Diencephalon (tissue), 1 donor: ENCODE results near the gene RTN4RL1. TPM values are rescaled to one million over a fixed set of nuclear protein-coding genes. Genes with fewer than 3 reads are reported as not detected.

Experiments used
- small RNA-seq: library from RNA; depleted of rRNA; stranded (forward); fragments of <200 nt; gene quantifications from one replicate; pipeline ENCODE3, GENCODE V24; 2014
- total RNA-seq: library from RNA; depleted of rRNA; stranded (reverse); fragments of >200 nt; gene quantifications from one replicate; pipeline ENCODE4 v1.2.3, GENCODE V29; 2014

The RTN4RL1 gene, protein sequence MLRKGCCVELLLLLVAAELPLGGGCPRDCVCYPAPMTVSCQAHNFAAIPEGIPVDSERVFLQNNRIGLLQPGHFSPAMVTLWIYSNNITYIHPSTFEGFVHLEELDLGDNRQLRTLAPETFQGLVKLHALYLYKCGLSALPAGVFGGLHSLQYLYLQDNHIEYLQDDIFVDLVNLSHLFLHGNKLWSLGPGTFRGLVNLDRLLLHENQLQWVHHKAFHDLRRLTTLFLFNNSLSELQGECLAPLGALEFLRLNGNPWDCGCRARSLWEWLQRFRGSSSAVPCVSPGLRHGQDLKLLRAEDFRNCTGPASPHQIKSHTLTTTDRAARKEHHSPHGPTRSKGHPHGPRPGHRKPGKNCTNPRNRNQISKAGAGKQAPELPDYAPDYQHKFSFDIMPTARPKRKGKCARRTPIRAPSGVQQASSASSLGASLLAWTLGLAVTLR
- total RNA-seq, result 14.3 TPM

DNA sequence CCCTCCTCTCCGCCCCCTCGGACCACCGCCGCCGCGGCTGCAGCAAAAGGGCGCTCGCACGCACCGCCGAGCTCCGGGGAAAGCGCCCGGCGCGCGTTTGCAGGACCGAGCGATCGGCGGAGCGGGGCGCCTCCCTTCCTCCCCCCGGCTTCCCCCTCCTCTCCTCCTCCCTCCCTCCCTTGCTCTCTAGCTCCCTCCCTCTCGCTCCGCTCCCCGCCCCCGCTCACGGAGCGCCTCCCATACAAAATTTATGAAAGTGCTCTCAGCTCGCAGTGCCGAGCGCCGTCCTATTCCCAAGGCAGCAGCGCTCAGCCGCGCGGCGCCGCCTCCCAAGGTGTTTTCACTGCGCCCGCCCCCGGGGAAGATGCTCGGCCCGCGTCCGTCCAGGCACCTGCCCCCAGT lies at the start of gene RTN4RL1:
RTN4RL1 (minus strand) TSS at position 115 of the 402 bp plus-strand sequence. CDS start 469 bp downstream, outside the sequence.

GRCh38 chr17:2054512-2055291 lies 29.6 kb upstream of the RTN4RL1 start, which contains the start of gene HIC1:
Gene HIC1 (plus strand): TSS chr17:2055103. CDS start chr17:2056691, 1,588 bp downstream.

GRCh38 chr17:2041561-2042389 lies 16.6 kb upstream of the RTN4RL1 start, which contains the start of gene OVCA2:
Gene OVCA2 (plus strand): TSS chr17:2042022. CDS start chr17:2042048, 26 bp downstream.

DNA sequence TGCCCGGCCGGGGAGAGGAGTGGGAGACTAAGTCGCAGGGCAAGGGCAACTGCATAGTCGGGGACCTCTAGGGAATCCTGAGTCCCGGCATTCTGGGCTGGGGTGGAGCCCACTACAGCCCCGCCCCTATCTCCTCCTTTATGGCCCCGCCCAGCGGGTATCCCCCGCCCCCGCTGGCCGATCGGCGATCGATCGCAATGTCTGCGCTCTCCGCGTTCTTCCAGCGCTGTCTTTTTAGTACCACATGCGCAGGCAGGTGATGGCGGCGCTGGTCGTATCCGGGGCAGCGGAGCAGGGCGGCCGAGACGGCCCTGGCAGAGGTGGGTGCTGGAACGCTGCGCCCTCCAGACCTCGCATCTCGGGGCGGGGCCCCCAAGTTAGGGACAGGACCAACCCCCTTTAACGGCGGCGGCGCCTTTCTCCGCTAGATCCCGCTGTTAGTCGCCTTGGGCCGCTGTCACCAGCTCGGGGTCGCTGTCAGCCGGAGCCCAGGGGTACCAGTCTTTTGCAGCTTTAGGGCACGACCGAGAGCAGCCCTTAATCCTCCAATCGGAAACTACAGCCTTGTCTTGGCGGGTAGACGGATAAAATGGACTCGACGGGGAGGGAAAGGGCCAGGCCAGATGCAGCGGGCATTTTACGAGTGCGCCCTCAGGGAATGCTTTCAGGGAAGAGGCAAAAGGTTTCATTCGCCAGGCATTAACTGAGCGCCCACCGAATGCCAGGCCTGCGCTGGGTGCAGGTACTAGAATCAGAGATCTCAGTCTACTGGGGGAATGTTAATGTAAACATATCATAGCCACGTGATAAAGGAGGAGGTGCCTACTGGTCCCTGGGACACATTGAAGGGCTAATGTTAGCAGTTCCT lies 5.0 kb upstream of the RTN4RL1 start, which contains the start of gene DPH1:
DPH1 (plus strand) TSS at position 243 of the 868 bp plus-strand sequence; CDS start at position 260, 17 bp downstream.

Small RNAs within 50 kb of the gene (small RNA-seq; reads per million reads assigned to genes)
- gene AC090617.9, result not detected
- 46.0 reads per million, percentile 96 among the genes with 10 or more reads in this experiment for gene MIR132
- 33.5 reads per million, percentile 95 among the genes with 10 or more reads in this experiment for gene MIR212
- gene OVCA2, result not detected

Other genes with a start within 250 kb of the RTN4RL1 start
- gene SMYD4, start 195.4 kb downstream of the RTN4RL1 start, total RNA-seq, result 13.1 TPM
- gene RPA1, start 195.3 kb downstream of the RTN4RL1 start, total RNA-seq, result 18.9 TPM
- gene DPH1, start 4.8 kb upstream of the RTN4RL1 start, total RNA-seq, result 22.4 TPM
- gene OVCA2, start 16.7 kb upstream of the RTN4RL1 start, total RNA-seq, result 11.8 TPM
- 4.2 TPM for gene HIC1, start 29.8 kb upstream of the RTN4RL1 start, total RNA-seq